CD4-positive, alpha-beta T cell treated with Interleukin-4 for 4 hours (primary cell): Measurements from ENCODE around the gene NSUN7.
"Not testable (repeated sequence)": the region's sequence is repeated elsewhere in the genome, so short reads cannot be mapped to it uniquely, and the experiment has no call there.

Source experiments
- DNase-seq: peaks from one replicate; pipeline ENCODE4 v3.0.0-alpha.2; 2020

NSUN7 gene

GRCh38 chr4:40739347-40739746 is 10.4 kb upstream of the NSUN7 start:
- DNase-seq, result no peak

- DNase-seq, result no peak
Measured at GRCh38 chr4:40744218-40744617, 5.5 kb upstream of the NSUN7 start.

- no peak for DNase-seq
Measured at GRCh38 chr4:40745285-40745984, 4.3 kb upstream of the NSUN7 start.

- no peak for DNase-seq
Measured at GRCh38 chr4:40747207-40747835, 2.4 kb upstream of the NSUN7 start.

- DNase-seq, result no peak
Measured at GRCh38 chr4:40750461-40751258, 905 bp downstream of the NSUN7 start.

- no peak for DNase-seq
Measured at GRCh38 chr4:40755616-40756015, 5.9 kb downstream of the NSUN7 start.

GRCh38 chr4:40763228-40763716 is 13.5 kb downstream of the NSUN7 start:
- DNase-seq, result no peak

GRCh38 chr4:40769266-40769665 is 19.5 kb downstream of the NSUN7 start:
- DNase-seq, result no peak

GRCh38 chr4:40778090-40778489 is 28.3 kb downstream of the NSUN7 start:
- no peak for DNase-seq

- no peak for DNase-seq
Measured at GRCh38 chr4:40782876-40783275, 33.1 kb downstream of the NSUN7 start.

- no peak for DNase-seq
Measured at GRCh38 chr4:40785727-40786126, 36.0 kb downstream of the NSUN7 start.

GRCh38 chr4:40788331-40788730 is 38.6 kb downstream of the NSUN7 start:
- DNase-seq, result no peak

GRCh38 chr4:40789031-40789430 is 39.3 kb downstream of the NSUN7 start:
- no peak for DNase-seq

GRCh38 chr4:40789771-40790170 is 40.0 kb downstream of the NSUN7 start:
- DNase-seq, result no peak

- no peak for DNase-seq
Measured at GRCh38 chr4:40800064-40800463, 50.3 kb downstream of the NSUN7 start.

GRCh38 chr4:40804598-40804997 is 54.8 kb downstream of the NSUN7 start:
- DNase-seq, result no peak

GRCh38 chr4:40808926-40809457 is 59.2 kb downstream of the NSUN7 start:
- no peak for DNase-seq

- DNase-seq, result peak; percentile 4
Measured at GRCh38 chr4:40811956-40812355, 62.2 kb downstream of the NSUN7 start.

GRCh38 chr4:40812386-40812785 is 62.6 kb downstream of the NSUN7 start:
- no peak for DNase-seq

GRCh38 chr4:40812856-40813255 is 63.1 kb downstream of the NSUN7 start:
- DNase-seq, result no peak

GRCh38 chr4:40817157-40817556 is 67.4 kb downstream of the NSUN7 start:
- not testable (repeated sequence) for DNase-seq

GRCh38 chr4:40820101-40820500 is 70.3 kb downstream of the NSUN7 start:
- DNase-seq, result no peak

- DNase-seq, result no peak
Measured at GRCh38 chr4:40822420-40823166, 72.8 kb downstream of the NSUN7 start.
